Upper lobe of left lung (tissue), 6 donors: ENCODE data around the gene ATP1A4. TPM values are rescaled to one million over a fixed set of nuclear protein-coding genes. Genes with fewer than 3 reads are reported as not detected.

Experiments used
- ATAC-seq, 2 donors: fragments of 200-7000 bp; cut with Tn5 transposase; one replicate each; pipeline ENCODE4 v1.9.1; 2022; ENCODE audit warnings: mild to moderate bottlenecking in 2 of 2, moderate library complexity in 2 of 2; ENCODE audit not compliant: low FRiP score in 2 of 2
- DNase-seq, 2 donors: peaks; one replicate each; pipeline ENCODE4 v3.0.0-alpha.2; 2019 to 2020
- H3K27ac ChIP-seq, 4 donors: fragments of 200-600 bp; sonication (generic); one replicate each; pipeline ENCODE4 v1.5.1; 2016 to 2019
- H3K27me3 ChIP-seq, 4 donors: fragments of 200-600 bp; sonication (generic); one replicate each; pipeline ENCODE4 v1.5.1; 2017 to 2019
- H3K36me3 ChIP-seq, 4 donors: fragments of 200-600 bp; sonication (generic); one replicate each; pipeline ENCODE4 v1.5.1; 2016 to 2019
- H3K4me1 ChIP-seq, 4 donors: fragments of 200-600 bp; sonication (generic); one replicate each; pipeline ENCODE4 v1.5.1; 2018 to 2019
- H3K4me3 ChIP-seq, 4 donors: fragments of 200-600 bp; sonication (generic); one replicate each; pipeline ENCODE4 v1.5.1; 2017 to 2019; ENCODE audit warnings: mild to moderate bottlenecking in 2 of 4, moderate library complexity in 1 of 4
- H3K9me3 ChIP-seq, 4 donors: fragments of 200-600 bp; sonication (generic); one replicate each; pipeline ENCODE4 v1.5.1; 2018 to 2019
- EP300 ChIP-seq, 4 donors: sonication (generic); formaldehyde crosslinking; IDR thresholded peaks; one replicate each; pipeline ENCODE4 v1.5.1; 2017; ENCODE audit warnings: antibody characterized with exemption in 4 of 4, control low read depth in 2 of 4
- POLR2A ChIP-seq, 4 donors: fragments of 450-650 bp; IDR thresholded peaks; one replicate each; pipeline ENCODE4 v1.5.1; 2016 to 2017; ENCODE audit warnings: antibody characterized with exemption in 4 of 4, mild to moderate bottlenecking in 2 of 4
- POLR2AphosphoS5 ChIP-seq, 2 donors: sonication (generic); formaldehyde crosslinking; IDR thresholded peaks; one replicate each; pipeline ENCODE4 v1.5.1; 2017; ENCODE audit warnings: antibody characterized with exemption in 2 of 2
- WGBS, 2 donors: methylation state at CpG; one replicate each; pipeline ENCODE4 v1.1.5; 2017 to 2018; 5-methylcytosine and 5-hydroxymethylcytosine counted together
- total RNA-seq, 6 donors: library from RNA; depleted of rRNA in 4 of 6; stranded (reverse); fragments of >200 nt in 4 of 6; gene quantifications; one replicate each; pipeline versions ENCODE4 v1.1.0 to v1.2.1, GENCODE V29; 2016 to 2021
- TF ChIP-seq, protein P1 (sequence below), 6 experiments: fragments of 450-650 bp in 4 of 6; fragments of 200-600 bp in 2 of 6; sonication (generic) in 2 of 6; IDR thresholded peaks; one replicate each; pipeline ENCODE4 v1.5.1; 2016 to 2019; ENCODE audit warnings: antibody characterized with exemption in 6 of 6
- donor health status: DM: no; HTN: no; CAD: no; lungs with moderate emphysema.
- donor health status: DM: no; HTN: yes; CAD: no; lungs with severe emphysema.

The ATP1A4 gene
- total RNA-seq, 6 donors from 2014 or later = 0.52 to 0.61 TPM; not detected in 4

- ATAC-seq (no peak), DNase-seq (no peak)
- Histone ChIP-seq H3K9me3 (no peaks in the 10 kb centered on the region), H3K4me3 (no peak overlapping the region), H3K4me1 (peaks cover 0 to 7% (median under 1%) of the 10 kb centered on the region in 4 donors), H3K36me3 (no peaks in the 10 kb centered on the region), H3K27me3 (no peaks in the 10 kb centered on the region), H3K27ac (no peak overlapping the region)
- WGBS, 2 donors = 71 to 72% methylated on average over 4 of the region's 4 CpGs
- TF ChIP-seq POLR2AphosphoS5 (IDR thresholded peaks at IDR 0.05) (no peak), EP300 (IDR thresholded peaks at IDR 0.05) (no peak), POLR2A (IDR thresholded peaks at IDR 0.05) (no peak)
- TF ChIP-seq, protein P1, sequence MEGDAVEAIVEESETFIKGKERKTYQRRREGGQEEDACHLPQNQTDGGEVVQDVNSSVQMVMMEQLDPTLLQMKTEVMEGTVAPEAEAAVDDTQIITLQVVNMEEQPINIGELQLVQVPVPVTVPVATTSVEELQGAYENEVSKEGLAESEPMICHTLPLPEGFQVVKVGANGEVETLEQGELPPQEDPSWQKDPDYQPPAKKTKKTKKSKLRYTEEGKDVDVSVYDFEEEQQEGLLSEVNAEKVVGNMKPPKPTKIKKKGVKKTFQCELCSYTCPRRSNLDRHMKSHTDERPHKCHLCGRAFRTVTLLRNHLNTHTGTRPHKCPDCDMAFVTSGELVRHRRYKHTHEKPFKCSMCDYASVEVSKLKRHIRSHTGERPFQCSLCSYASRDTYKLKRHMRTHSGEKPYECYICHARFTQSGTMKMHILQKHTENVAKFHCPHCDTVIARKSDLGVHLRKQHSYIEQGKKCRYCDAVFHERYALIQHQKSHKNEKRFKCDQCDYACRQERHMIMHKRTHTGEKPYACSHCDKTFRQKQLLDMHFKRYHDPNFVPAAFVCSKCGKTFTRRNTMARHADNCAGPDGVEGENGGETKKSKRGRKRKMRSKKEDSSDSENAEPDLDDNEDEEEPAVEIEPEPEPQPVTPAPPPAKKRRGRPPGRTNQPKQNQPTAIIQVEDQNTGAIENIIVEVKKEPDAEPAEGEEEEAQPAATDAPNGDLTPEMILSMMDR (IDR thresholded peaks at IDR 0.05) = no peak
Measured at GRCh38 chr1:160157174-160157573, 5.8 kb downstream of the ATP1A4 start.

- TF ChIP-seq POLR2AphosphoS5 (IDR thresholded peaks at IDR 0.05) (no peak), EP300 (IDR thresholded peaks at IDR 0.05) (no peak), POLR2A (IDR thresholded peaks at IDR 0.05) (no peak)
- TF ChIP-seq, protein P1 (IDR thresholded peaks at IDR 0.05) = no peak
- Histone ChIP-seq H3K36me3 (no peaks in the 10 kb centered on the region), H3K27me3 (no peaks in the 10 kb centered on the region)
Measured at GRCh38 chr1:160158031-160158430, 6.6 kb downstream of the ATP1A4 start.

DNA sequence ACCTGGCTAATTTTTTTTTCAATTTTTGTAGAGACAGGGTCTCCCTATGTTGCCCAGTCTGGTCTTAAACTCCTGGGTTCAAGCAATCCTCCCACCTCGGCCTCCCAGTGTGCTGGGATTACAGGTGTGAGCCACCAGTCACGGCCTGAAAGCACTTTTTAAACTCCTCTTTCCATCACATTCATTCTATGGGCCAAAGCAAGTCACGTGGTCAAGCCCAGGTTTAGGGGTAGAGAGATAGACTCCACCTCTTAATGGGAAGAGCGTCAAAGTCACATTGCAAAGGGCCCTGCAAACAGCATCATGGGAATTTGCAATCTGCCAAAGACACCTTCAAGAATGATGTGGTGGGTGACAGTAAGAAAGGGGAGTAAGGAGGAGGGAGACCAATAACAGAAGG, 7.1 kb downstream of the ATP1A4 start:
- no peak overlapping the region for H3K27ac ChIP-seq
- H3K9me3 ChIP-seq = no peaks in the 10 kb centered on the region
- TF ChIP-seq EP300 (IDR thresholded peaks at IDR 0.05) (no peak), POLR2AphosphoS5 (IDR thresholded peaks at IDR 0.05) (no peak), POLR2A (IDR thresholded peaks at IDR 0.05) (no peak)
- TF ChIP-seq, protein P1 (IDR thresholded peaks at IDR 0.05) = no peak
- no peak overlapping the region for H3K4me3 ChIP-seq
- no peaks in the 10 kb centered on the region for H3K36me3 ChIP-seq
- H3K4me1 ChIP-seq = peaks cover 0 to 7% (median 3%) of the 10 kb centered on the region in 4 donors
- no peak for ATAC-seq
- H3K27me3 ChIP-seq = no peaks in the 10 kb centered on the region
- no peak for DNase-seq
- 77 to 87% methylated on average over 4 of the region's 4 CpGs for WGBS, 2 donors

More at GRCh38 chr1:160158031-160158430, 6.6 kb downstream of the ATP1A4 start:
- WGBS, 2 donors = 76 to 90% methylated on average over 3 of the region's 3 CpGs
- ATAC-seq (no peak), DNase-seq (no peak)
- H3K9me3 ChIP-seq = no peaks in the 10 kb centered on the region
- H3K4me1 ChIP-seq = peaks cover 0 to 7% (median 3%) of the 10 kb centered on the region in 4 donors
- H3K4me3 ChIP-seq = no peak overlapping the region
- H3K27ac ChIP-seq = no peak overlapping the region

- Histone ChIP-seq H3K27ac (no peak overlapping the region), H3K9me3 (no peaks in the 10 kb centered on the region), H3K27me3 (no peaks in the 10 kb centered on the region), H3K4me3 (no peak overlapping the region), H3K36me3 (no peaks in the 10 kb centered on the region), H3K4me1 (peaks cover 0 to 7% (median 3%) of the 10 kb centered on the region in 4 donors)
- ATAC-seq (peak; percentile 30 to 83), DNase-seq (no peak)
- TF ChIP-seq, protein P1 (IDR thresholded peaks at IDR 0.05) = no peak
- peak in 2 of 4 donors; percentile 16 to 66 for TF ChIP-seq EP300 (IDR thresholded peaks at IDR 0.05)
Measured at GRCh38 chr1:160159846-160160245, 8.4 kb downstream of the ATP1A4 start.

DNA sequence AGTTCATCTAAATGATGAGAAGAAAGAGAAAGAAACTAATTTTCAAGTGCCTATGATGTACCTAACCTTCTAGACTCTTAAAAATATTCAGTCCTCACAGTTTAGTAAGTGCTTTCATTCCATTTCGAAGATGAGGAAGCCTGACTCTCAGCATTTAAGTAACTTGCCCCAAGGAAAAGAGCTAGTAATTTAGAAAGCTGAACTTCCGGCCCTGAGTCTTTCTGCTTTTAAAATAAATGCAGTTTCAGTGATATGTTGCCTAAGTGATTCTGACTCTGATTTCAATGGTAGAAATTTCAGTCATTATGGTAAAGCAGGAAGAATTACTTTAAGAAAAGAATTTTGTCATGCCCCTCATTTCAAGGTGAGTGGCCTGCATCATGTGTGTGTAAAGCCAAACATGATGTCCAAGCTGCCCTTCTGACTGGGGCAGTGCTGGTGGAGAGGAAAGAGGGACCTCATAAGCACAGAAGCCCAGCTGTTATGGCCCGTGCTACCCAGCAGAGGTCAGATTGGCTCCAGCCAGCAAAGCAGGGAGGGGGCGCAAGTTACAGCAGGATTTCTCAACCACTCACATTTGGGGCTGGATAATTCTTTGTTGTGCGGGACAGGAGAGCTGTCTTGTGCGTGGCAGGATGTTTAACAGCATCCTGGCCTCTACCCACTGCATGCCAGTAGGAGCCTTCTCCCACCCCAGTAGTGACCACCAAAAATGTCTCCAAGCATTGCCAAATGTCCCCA, 10.7 kb downstream of the ATP1A4 start:
- no peak overlapping the region for H3K27ac ChIP-seq
- 53 to 65% methylated on average over 4 to 6 of the region's 6 CpGs for WGBS, 2 donors
- H3K36me3 ChIP-seq = no peaks in the 10 kb centered on the region
- no peaks in the 10 kb centered on the region for H3K9me3 ChIP-seq
- peaks cover 0 to 7% (median 3%) of the 10 kb centered on the region in 4 donors for H3K4me1 ChIP-seq
- ATAC-seq (peak in 1 of 2 donors; percentile 20), DNase-seq (peak in 1 of 2 donors; percentile 39)
- no peak for TF ChIP-seq POLR2A (IDR thresholded peaks at IDR 0.05)
- TF ChIP-seq, protein P1 (IDR thresholded peaks at IDR 0.05) = peak in 2 of 6 experiments; percentile 29 to 37
- no peaks in the 10 kb centered on the region for H3K27me3 ChIP-seq
- H3K4me3 ChIP-seq = no peak overlapping the region
